ENCODE data around the gene PIK3AP1. TPM values are rescaled to one million over a fixed set of nuclear protein-coding genes. Genes with fewer than 3 reads are reported as not detected.

The PIK3AP1 gene
- total and polyA plus RNA-seq, 2 of the 13 experiments (the other 11 are each of a cell fraction or from before 2014, with no cell fraction given) = 3.6 to 13.8 TPM

GRCh38 chr10:96598846-96599245 lies 121.5 kb downstream of the PIK3AP1 start:
- Histone ChIP-seq H3K27me3 (ENCODE audit: control insufficient read depth in 1 of 2, insufficient read depth in 2 of 2, low read length in 2 of 2) (peaks cover 0 to 2% of the 10 kb centered on the region in 2 experiments; a peak in 1 of 5 replicates), H2AFZ (ENCODE audit: low read length) (no peak overlapping the region), H3K79me2 (ENCODE audit: insufficient read depth, low read length) (no peaks in the 10 kb centered on the region), H3K4me1 (ENCODE audit: insufficient read depth, low read length) (peaks cover 29% of the 10 kb centered on the region), H3K9ac (ENCODE audit: insufficient read depth, low read depth, low read length) (no peak overlapping the region), H3K36me3 (replicated peaks in 1 of 2; ENCODE audit: control insufficient read depth in 1 of 2, insufficient read depth in 2 of 2, low read length in 2 of 2) (no peaks in the 10 kb centered on the region), H3K4me2 (ENCODE audit: low read depth, low read length) (no peak overlapping the region), H3K27ac (ENCODE audit: extremely low read length, insufficient read depth, low read length) (no peak overlapping the region), H4K20me1 (ENCODE audit: insufficient read depth, low read length) (no peaks in the 10 kb centered on the region), H3K9me3 (ENCODE audit: low read length) (no peaks in the 10 kb centered on the region), H3K4me3 (replicated peaks in 1 of 3; ENCODE audit: insufficient read depth in 1 of 3, low read depth in 2 of 3, low read length in 3 of 3) (no peak overlapping the region)
- POLR2A ChIA-PET = no interaction called here
- FAIRE-seq = no peak
- ATAC-seq = no peak
- intact Hi-C loops (cut with micrococcal nuclease; ENCODE audit: unreplicated experiment) = no loop called here
- no peak for DNase-seq (ENCODE audit: low spot score)
- TF ChIP-seq ZBTB8A (CRISPR knock-in tag; IDR thresholded peaks at IDR 0.05; ENCODE audit: borderline replicate concordance, low read depth) (no peak), ZBTB1 (CRISPR knock-in tag; IDR thresholded peaks at IDR 0.05; ENCODE audit: borderline replicate concordance) (no peak), ZNF597 (CRISPR knock-in tag; IDR thresholded peaks at IDR 0.05) (no peak), FOXO4 (CRISPR knock-in tag; conservative IDR thresholded peaks at IDR 0.05) (no peak), ZNF709 (CRISPR knock-in tag; IDR thresholded peaks at IDR 0.05) (no peak), ISL2 (CRISPR knock-in tag; IDR thresholded peaks at IDR 0.05) (no peak), SRSF4 (IDR thresholded peaks at IDR 0.05; ENCODE audit: low read depth, low read length, poor library complexity, severe bottlenecking) (no peak), PCBP1 (IDR thresholded peaks at IDR 0.05; ENCODE audit: borderline replicate concordance, low read depth, low read length) (no peak), JARID2 (CRISPR knock-in tag; IDR thresholded peaks at IDR 0.05; ENCODE audit: insufficient replicate concordance) (no peak), ZSCAN21 (CRISPR knock-in tag; IDR thresholded peaks at IDR 0.05; ENCODE audit: borderline replicate concordance) (no peak), GATAD1 (CRISPR knock-in tag; IDR thresholded peaks at IDR 0.05) (no peak)
- no TSS peak for BruUV-seq (replicated peaks)
- in situ Hi-C loops (cut with HindIII; ENCODE audit: extremely low pct_ligation_motif_present, low pct_unique_long_range_greater_than_20kb) = no loop called here
- CTCF ChIA-PET (ENCODE audit: low intra/inter-chr PET ratio, low total read pairs) = no interaction called here
- 66% methylated on average over 4 of the region's 4 CpGs for WGBS (ENCODE audit: low lambda C conversion rate)
